C4-2B (cell line): ENCODE measurements around the gene TLDC2.

ENCODE experiments used
- ZFX ChIP-seq: fragments of 450-650 bp; IDR thresholded peaks from 2 replicates; pipeline ENCODE4 v1.6.1; 2017
- TF ChIP-seq, protein P1 (sequence below): fragments of 450-650 bp; conservative IDR thresholded peaks from 2 replicates; pipeline ENCODE4 v1.5.1; 2017; ENCODE audit warnings: mild to moderate bottlenecking

DNA sequence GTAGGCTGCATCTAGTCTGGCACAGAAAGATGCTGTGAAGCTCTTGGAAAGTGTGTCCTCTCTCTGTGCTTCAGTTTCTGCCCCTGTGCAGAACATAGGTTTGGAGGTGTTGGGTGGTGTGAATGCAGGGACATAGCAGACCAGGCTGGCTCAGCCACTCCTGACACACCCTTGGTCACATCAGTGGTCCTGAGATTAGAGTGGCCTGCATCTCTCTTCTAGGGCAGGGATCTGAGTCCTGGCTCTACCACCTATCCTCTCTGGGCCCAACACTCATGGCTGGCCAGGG lies 10.1 kb upstream of the TLDC2 start:
- TF ChIP-seq, protein P1, sequence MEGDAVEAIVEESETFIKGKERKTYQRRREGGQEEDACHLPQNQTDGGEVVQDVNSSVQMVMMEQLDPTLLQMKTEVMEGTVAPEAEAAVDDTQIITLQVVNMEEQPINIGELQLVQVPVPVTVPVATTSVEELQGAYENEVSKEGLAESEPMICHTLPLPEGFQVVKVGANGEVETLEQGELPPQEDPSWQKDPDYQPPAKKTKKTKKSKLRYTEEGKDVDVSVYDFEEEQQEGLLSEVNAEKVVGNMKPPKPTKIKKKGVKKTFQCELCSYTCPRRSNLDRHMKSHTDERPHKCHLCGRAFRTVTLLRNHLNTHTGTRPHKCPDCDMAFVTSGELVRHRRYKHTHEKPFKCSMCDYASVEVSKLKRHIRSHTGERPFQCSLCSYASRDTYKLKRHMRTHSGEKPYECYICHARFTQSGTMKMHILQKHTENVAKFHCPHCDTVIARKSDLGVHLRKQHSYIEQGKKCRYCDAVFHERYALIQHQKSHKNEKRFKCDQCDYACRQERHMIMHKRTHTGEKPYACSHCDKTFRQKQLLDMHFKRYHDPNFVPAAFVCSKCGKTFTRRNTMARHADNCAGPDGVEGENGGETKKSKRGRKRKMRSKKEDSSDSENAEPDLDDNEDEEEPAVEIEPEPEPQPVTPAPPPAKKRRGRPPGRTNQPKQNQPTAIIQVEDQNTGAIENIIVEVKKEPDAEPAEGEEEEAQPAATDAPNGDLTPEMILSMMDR: no peak
- no peak for TF ChIP-seq ZFX
